ENCODE results near the gene IQCF5.
"Not testable (repeated sequence)": the region's sequence is repeated elsewhere in the genome, so short reads cannot be mapped to it uniquely, and the experiment has no call there.

Gene IQCF5

GRCh38 chr3:51875501-51875900 is at the start of gene IQCF5:
TSS of gene IQCF5 (minus strand) at chr3:51875601. CDS start at chr3:51875531, 70 bp downstream.
- H3K4me3 ChIP-seq (replicated peaks; ENCODE audit: low read depth, low read length) = no peak within 1 kb of the TSS
- no peak for TF ChIP-seq CTCF (IDR thresholded peaks at IDR 0.05; ENCODE audit: low read depth, low read length, missing control alignments)
- no peak for DNase-seq (ENCODE audit: extremely low read depth, low read depth)

GRCh38 chr3:51921081-51921578 is 45.7 kb upstream of the IQCF5 start:
- no peak overlapping the region for H3K4me3 ChIP-seq (replicated peaks; ENCODE audit: low read depth, low read length)
- no peak for DNase-seq (ENCODE audit: extremely low read depth, low read depth)
- no peak for TF ChIP-seq CTCF (IDR thresholded peaks at IDR 0.05; ENCODE audit: low read depth, low read length, missing control alignments)

- no peak for TF ChIP-seq CTCF (IDR thresholded peaks at IDR 0.05; ENCODE audit: low read depth, low read length, missing control alignments)
- no peak overlapping the region for H3K4me3 ChIP-seq (replicated peaks; ENCODE audit: low read depth, low read length)
These were observed 41.0 kb upstream of the IQCF5 start for GRCh38 chr3:51916418-51916817.

GRCh38 chr3:51908026-51908425 is 32.6 kb upstream of the IQCF5 start:
- DNase-seq (ENCODE audit: extremely low read depth, low read depth) = no peak
- no peak overlapping the region for H3K4me3 ChIP-seq (replicated peaks; ENCODE audit: low read depth, low read length)
- no peak for TF ChIP-seq CTCF (IDR thresholded peaks at IDR 0.05; ENCODE audit: low read depth, low read length, missing control alignments)

More at GRCh38 chr3:51916418-51916817, 41.0 kb upstream of the IQCF5 start:
- no peak for DNase-seq (ENCODE audit: extremely low read depth, low read depth)

- H3K4me3 ChIP-seq (replicated peaks; ENCODE audit: low read depth, low read length) = no peak overlapping the region
- TF ChIP-seq CTCF (IDR thresholded peaks at IDR 0.05; ENCODE audit: low read depth, low read length, missing control alignments) = no peak
- no peak for DNase-seq (ENCODE audit: extremely low read depth, low read depth)
These were observed 28.8 kb upstream of the IQCF5 start for GRCh38 chr3:51904034-51904823.

GRCh38 chr3:51902361-51902760 is 27.0 kb upstream of the IQCF5 start:
- H3K4me3 ChIP-seq (replicated peaks; ENCODE audit: low read depth, low read length) = not testable (repeated sequence)
- DNase-seq (ENCODE audit: extremely low read depth, low read depth) = peak; percentile 7

- not testable (repeated sequence) for DNase-seq (ENCODE audit: extremely low read depth, low read depth); H3K4me3 ChIP-seq (replicated peaks; ENCODE audit: low read depth, low read length)
These were observed 24.6 kb upstream of the IQCF5 start for GRCh38 chr3:51900043-51900442.

- no peak for TF ChIP-seq CTCF (IDR thresholded peaks at IDR 0.05; ENCODE audit: low read depth, low read length, missing control alignments)
- no peak for DNase-seq (ENCODE audit: extremely low read depth, low read depth)
- no peak overlapping the region for H3K4me3 ChIP-seq (replicated peaks; ENCODE audit: low read depth, low read length)
These were observed 22.0 kb upstream of the IQCF5 start for GRCh38 chr3:51897391-51897790.
